GM21619 (cell line): Measurements from ENCODE around the gene PLP2.
"Not testable (repeated sequence)": the region's sequence is repeated elsewhere in the genome, so short reads cannot be mapped to it uniquely, and the experiment has no call there.

Experiments
- ATAC-seq: cut with Tn5 transposase; IDR thresholded peaks from one replicate; pipeline ENCODE4 v1.9.1; 2021; ENCODE audit not compliant: unreplicated experiment

Gene PLP2

GRCh38 chrX:49163555-49164419, 7.9 kb upstream of the PLP2 start:
- peak; percentile 38 for ATAC-seq

DNA sequence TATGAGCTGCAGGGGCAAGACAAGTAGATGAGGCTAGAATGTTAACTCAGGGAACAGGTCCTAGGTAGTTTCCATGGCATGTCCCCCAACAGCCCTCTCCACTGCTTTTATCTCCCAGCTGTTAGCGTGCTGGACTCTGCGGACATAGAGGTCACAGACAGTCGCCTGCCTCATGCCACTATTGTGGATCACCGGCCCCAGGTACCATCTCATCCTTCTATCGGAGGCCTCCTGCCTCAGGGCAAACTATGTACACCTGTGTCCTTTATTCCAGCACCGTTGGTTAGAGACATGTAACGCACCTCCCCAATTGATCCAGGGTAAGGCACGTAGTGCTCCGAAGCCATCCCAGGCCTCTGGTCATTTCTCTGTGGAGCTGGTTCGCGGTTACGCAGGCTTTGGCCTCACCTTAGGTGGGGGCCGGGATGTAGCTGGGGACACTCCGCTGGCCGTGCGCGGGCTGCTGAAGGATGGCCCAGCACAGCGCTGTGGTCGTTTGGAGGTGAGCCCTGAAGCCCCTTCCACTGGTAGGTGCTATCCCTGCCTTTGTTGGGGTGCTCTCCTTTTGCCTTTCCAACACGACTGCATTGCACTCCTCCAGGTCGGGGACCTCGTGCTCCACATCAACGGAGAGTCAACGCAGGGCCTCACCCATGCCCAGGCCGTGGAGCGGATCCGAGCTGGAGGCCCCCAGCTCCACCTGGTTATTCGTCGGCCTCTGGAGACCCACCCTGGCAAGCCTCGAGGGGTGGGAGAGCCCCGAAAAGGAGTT, 6.9 kb upstream of the PLP2 start:
- ATAC-seq: no peak

- peak; percentile 40 for ATAC-seq
Measured at GRCh38 chrX:49165901-49166881, 5.5 kb upstream of the PLP2 start.

DNA sequence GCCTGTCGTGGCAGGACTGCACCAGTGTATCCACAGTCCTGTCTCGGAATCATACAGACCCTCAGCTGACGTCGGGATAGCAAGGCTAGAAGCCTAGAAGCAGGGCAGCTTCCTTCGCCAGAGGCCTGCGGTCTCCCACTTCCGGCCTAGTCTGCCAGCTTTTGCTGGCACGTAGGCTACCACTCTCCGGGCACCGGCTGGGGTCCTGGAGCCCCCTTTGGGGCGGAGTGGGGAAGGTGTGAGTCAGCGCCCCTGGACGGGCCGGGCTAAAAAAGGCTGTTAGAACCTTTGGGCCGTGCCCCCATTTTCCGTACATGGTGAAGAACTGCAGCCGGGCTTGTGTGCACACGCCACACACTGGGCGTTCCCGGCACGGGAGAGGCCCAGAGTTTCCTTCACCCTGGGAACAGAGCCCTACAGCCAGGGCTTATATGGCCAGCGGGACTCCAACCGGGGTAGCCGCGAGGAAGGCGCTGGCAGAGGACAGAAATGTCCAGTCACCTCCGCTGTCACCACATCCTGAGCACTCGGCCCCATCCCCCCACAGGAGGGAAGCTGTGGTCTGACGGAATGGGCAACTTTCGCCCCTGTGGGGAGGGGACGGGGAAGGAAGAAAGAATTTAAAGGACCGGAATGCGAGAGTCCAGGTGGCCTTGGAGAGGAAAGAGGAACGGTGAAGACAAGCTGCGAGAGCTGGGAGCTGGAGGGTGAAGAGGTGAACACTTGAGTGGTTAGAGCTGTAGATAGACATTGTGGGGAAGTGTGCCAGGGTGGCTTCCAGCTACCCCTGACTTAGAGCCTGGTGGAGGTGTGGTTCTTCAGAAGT, 4.6 kb upstream of the PLP2 start:
- peak; percentile 13 for ATAC-seq

DNA sequence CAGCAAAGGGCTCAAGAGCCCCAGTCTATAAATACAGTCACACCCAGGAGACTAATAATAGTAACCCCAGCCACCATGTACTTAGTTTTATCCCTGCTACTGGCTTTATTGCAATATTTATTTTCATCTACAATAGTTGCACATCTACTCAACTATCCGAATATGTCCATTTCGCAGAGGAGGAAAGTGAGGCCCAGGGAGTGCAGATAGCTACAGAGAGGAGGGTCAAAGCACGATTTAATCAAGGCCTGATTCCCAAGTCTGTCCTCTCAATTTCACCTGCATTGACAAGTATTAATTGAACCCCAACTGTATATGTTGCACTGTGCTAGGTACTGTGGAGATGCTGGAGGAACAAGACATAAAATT, 4.0 kb upstream of the PLP2 start:
- ATAC-seq: no peak

DNA sequence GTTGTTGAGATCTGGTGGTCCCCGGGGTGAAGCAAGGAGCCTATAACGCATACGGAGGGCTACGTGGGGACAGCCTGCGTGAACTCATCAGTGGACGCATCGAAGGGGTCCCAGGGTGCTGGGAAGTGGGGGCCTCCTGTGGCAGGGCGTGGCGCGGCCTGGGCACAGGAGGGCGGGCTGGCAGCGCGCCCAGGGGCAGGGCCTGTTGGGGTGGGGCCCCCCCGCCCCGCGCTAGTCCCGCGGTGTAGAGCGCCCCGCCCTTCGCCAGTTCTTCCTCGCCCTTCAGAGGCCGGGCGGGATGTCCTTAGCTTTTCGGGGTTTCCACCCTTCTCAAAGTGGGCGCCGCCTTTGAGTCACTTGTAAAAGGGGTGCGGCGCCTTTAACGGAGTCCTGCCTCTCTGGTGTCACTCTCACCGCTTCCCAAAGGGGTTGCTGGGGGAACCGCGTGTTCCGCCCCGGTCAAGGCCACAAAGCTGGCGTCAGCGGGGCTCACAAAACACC, 632 bp downstream of the PLP2 start:
- peak; percentile 68 for ATAC-seq

DNA sequence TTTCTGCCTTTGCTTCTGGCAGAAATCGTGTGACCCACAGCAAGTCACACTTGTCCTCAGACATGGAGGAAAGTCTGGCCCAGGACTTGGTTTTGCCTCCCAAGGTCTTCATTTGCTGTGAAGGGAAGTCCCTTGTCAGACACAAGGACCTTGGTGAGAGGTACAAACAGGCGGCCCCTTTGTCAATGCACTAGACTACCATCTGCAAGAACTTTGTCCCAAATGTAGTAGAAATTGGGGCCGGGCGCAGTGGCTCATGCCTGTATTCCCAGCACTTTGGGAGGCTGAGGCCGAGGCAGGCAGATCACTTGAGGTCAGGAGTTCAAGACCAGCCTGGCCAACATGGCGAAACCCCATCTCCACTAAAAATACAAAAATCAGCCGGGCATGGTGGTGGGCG, 1.8 kb downstream of the PLP2 start:
- not testable (repeated sequence) for ATAC-seq

GRCh38 chrX:49174723-49175122, 3.0 kb downstream of the PLP2 start:
- no peak for ATAC-seq

- ATAC-seq: no peak
Measured at GRCh38 chrX:49175435-49176274, 4.0 kb downstream of the PLP2 start.

- no peak for ATAC-seq
Measured at GRCh38 chrX:49176421-49177326, 5.0 kb downstream of the PLP2 start.

GRCh38 chrX:49177338-49177833, 5.7 kb downstream of the PLP2 start:
- ATAC-seq: no peak

GRCh38 chrX:49177873-49178480, 6.3 kb downstream of the PLP2 start:
- ATAC-seq: no peak

DNA sequence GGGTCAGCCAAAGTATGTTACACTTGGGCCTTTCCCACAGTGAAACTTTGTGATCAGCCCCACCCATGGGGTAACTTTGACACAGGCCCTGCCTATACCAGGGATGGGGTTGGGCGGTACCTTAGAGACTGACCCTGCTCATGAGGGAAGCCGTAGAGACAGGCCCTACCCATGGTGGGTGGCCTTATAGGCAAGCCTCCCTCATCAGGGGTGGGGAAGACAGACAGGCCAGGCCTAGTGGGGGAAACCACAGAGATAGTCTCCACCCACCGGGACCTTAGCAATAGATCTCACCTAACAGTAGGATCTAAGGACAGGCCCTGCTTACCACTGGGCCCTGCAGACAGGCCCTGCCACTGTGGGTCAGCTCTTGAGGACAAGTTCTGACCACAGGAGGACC, 6.8 kb downstream of the PLP2 start:
- ATAC-seq: no peak

- ATAC-seq: no peak
Measured at GRCh38 chrX:49179358-49179757, 7.7 kb downstream of the PLP2 start.

- ATAC-seq: no peak
Measured at GRCh38 chrX:49183701-49184281, 12.1 kb downstream of the PLP2 start.

DNA sequence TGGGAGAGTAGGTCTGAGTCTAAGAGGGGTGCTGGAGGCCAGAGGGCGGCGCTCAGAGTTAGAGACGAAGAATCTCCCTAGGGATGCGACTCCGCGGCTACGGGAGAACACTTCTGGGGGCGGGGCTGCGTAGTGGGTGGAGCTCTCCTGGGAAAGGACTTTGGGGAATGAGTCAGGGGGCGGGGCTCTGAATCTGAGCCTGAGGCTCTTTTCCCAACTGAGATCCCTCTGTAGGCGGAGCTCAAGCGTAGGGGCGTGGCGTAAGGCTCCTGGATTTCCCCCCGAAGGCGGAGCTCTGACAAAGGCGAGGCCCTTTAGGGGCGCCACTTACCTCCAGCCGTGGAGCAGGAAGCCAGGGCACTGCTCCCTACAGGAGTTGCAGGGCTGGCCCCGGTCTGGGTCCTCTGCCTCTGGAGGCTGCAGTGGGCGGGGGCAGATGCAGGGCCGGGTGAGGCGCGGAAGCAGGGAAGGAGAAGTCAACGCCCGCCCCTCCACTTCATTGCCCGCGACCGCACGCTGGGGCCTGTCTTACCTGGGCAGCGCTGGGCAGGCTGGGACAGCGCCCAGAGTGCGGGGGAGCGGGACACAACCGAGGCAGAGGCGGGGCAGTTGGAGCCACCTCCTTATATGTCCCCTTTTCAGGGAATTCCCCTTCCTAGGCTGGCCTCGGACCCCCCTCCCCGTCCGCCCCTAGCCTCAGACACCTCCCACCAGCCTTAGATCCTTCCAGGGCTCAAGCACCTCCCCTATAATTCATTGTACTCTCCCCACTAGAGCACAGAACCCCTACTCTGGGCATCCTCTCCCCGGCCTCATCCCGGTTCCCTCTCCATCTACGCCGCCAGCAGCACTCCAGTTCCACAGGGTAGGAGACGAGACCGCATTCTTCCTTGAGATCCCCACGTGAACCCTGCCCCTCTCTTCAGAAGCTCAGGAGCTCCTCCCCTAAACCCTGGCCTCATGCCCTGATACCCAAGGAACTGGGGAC, 12.9 kb downstream of the PLP2 start:
- ATAC-seq: peak; percentile 52
